Mucosa of rectum (tissue), 2 donors: Measurements from ENCODE around the gene COTL1.
A peak's percentile ranks its signal among the peaks of the same experiment; 100 is the strongest.
"Not testable (repeated sequence)": the region's sequence is repeated elsewhere in the genome, so short reads cannot be mapped to it uniquely, and the experiment has no call there.

ENCODE experiments used
- H3K27ac ChIP-seq, 2 donors: one replicate each; pipeline ENCODE4 v1.7.0; 2013; ENCODE audit warnings: inconsistent platforms in 2 of 2, low read depth in 2 of 2, low read length in 2 of 2
- H3K27me3 ChIP-seq, 2 donors: one replicate each; pipeline ENCODE4 v1.7.0; 2013; ENCODE audit warnings: low read length in 2 of 2; ENCODE audit not compliant: control insufficient read depth in 2 of 2, insufficient read depth in 2 of 2
- H3K36me3 ChIP-seq, 2 donors: one replicate each; pipeline ENCODE4 v1.7.0; 2013; ENCODE audit warnings: low read length in 2 of 2; ENCODE audit not compliant: control insufficient read depth in 2 of 2, insufficient read depth in 2 of 2
- H3K4me1 ChIP-seq, 2 donors: one replicate each; pipeline ENCODE4 v1.7.0; 2013; ENCODE audit warnings: low read length in 2 of 2, mild to moderate bottlenecking in 1 of 2; ENCODE audit not compliant: control insufficient read depth in 2 of 2, insufficient read depth in 2 of 2
- H3K4me3 ChIP-seq, 2 donors: one replicate each; pipeline ENCODE4 v1.7.0; 2013; ENCODE audit warnings: low read length in 2 of 2
- H3K9ac ChIP-seq, 2 donors: one replicate each; pipeline ENCODE4 v1.7.0; 2013; ENCODE audit warnings: low read length in 2 of 2, low read depth in 1 of 2, mild to moderate bottlenecking in 1 of 2
- H3K9me3 ChIP-seq, 2 donors: one replicate each; pipeline ENCODE4 v1.7.0; 2013; ENCODE audit warnings: low read length in 2 of 2; ENCODE audit not compliant: control insufficient read depth in 2 of 2
- donor health status: healthy.
- donor health status: Normal muscosa, but diverticular disease.

The COTL1 gene

GRCh38 chr16:84631153-84631466, 13.2 kb upstream of the COTL1 start:
- H3K4me3 ChIP-seq: no peak overlapping the region
- no peak overlapping the region for H3K9ac ChIP-seq
- H3K27me3 ChIP-seq: no peaks in the 10 kb centered on the region
- no peaks in the 10 kb centered on the region for H3K9me3 ChIP-seq
- no peaks in the 10 kb centered on the region for H3K36me3 ChIP-seq
- no peaks in the 10 kb centered on the region for H3K4me1 ChIP-seq
- no peak overlapping the region for H3K27ac ChIP-seq

- Histone ChIP-seq H3K4me1 (no peaks in the 10 kb centered on the region), H3K9ac (no peak overlapping the region), H3K27me3 (no peaks in the 10 kb centered on the region), H3K27ac (no peak overlapping the region), H3K36me3 (no peaks in the 10 kb centered on the region), H3K4me3 (no peak overlapping the region), H3K9me3 (no peaks in the 10 kb centered on the region)
These were observed 12.7 kb upstream of the COTL1 start for GRCh38 chr16:84630446-84631152.

GRCh38 chr16:84630009-84630408, 12.1 kb upstream of the COTL1 start:
- Histone ChIP-seq H3K27ac (no peak overlapping the region), H3K4me3 (no peak overlapping the region), H3K9ac (no peak overlapping the region), H3K9me3 (no peaks in the 10 kb centered on the region), H3K27me3 (no peaks in the 10 kb centered on the region), H3K36me3 (no peaks in the 10 kb centered on the region), H3K4me1 (no peaks in the 10 kb centered on the region)

- H3K4me3 ChIP-seq: no peak overlapping the region
- no peaks in the 10 kb centered on the region for H3K9me3 ChIP-seq
- no peaks in the 10 kb centered on the region for H3K27me3 ChIP-seq
- H3K36me3 ChIP-seq: no peaks in the 10 kb centered on the region
- no peak overlapping the region for H3K9ac ChIP-seq
- no peaks in the 10 kb centered on the region for H3K4me1 ChIP-seq
- no peak overlapping the region for H3K27ac ChIP-seq
These were observed 11.7 kb upstream of the COTL1 start for GRCh38 chr16:84629580-84629979.

GRCh38 chr16:84628226-84628731, 10.4 kb upstream of the COTL1 start:
- H3K27ac ChIP-seq: no peak overlapping the region
- H3K4me1 ChIP-seq: no peaks in the 10 kb centered on the region
- no peaks in the 10 kb centered on the region for H3K9me3 ChIP-seq
- no peaks in the 10 kb centered on the region for H3K36me3 ChIP-seq
- H3K27me3 ChIP-seq: no peaks in the 10 kb centered on the region
- H3K9ac ChIP-seq: no peak overlapping the region
- H3K4me3 ChIP-seq: no peak overlapping the region

GRCh38 chr16:84625556-84625955, 7.7 kb upstream of the COTL1 start:
- peaks cover 0 to 8% of the 10 kb centered on the region in 2 donors for H3K4me1 ChIP-seq
- H3K9me3 ChIP-seq: no peaks in the 10 kb centered on the region
- H3K36me3 ChIP-seq: no peaks in the 10 kb centered on the region
- no peaks in the 10 kb centered on the region for H3K27me3 ChIP-seq
- H3K27ac ChIP-seq: no peak overlapping the region
- H3K9ac ChIP-seq: no peak overlapping the region
- H3K4me3 ChIP-seq: no peak overlapping the region

- not testable (repeated sequence) for H3K27me3 ChIP-seq, H3K9ac ChIP-seq, H3K9me3 ChIP-seq, H3K4me3 ChIP-seq, H3K27ac ChIP-seq, H3K36me3 ChIP-seq
- H3K4me1 ChIP-seq: peaks cover 10 to 12% of the 10 kb centered on the region in 2 donors
These were observed 3.0 kb upstream of the COTL1 start for GRCh38 chr16:84620913-84621312.

- Histone ChIP-seq H3K4me3 (no peak overlapping the region), H3K9ac (no peak overlapping the region), H3K4me1 (peaks cover 12 to 19% of the 10 kb centered on the region in 2 donors)
These were observed 943 bp upstream of the COTL1 start for GRCh38 chr16:84618581-84619460.

GRCh38 chr16:84617041-84617790, 662 bp downstream of the COTL1 start:
- H3K9me3 ChIP-seq: no peaks in the 10 kb centered on the region
- peak overlapping the region; percentile 26 to 77 for H3K27ac ChIP-seq
- no peaks in the 10 kb centered on the region for H3K27me3 ChIP-seq
- peak overlapping the region; percentile 52 to 76 for H3K9ac ChIP-seq
- H3K4me3 ChIP-seq: peak overlapping the region; percentile 66 to 84
- peaks cover 12 to 19% of the 10 kb centered on the region in 2 donors for H3K4me1 ChIP-seq
- peaks cover 0 to 3% of the 10 kb centered on the region in 2 donors for H3K36me3 ChIP-seq

More at GRCh38 chr16:84618581-84619460, 943 bp upstream of the COTL1 start:
- H3K27ac ChIP-seq: peak overlapping the region; percentile 3 to 23
- H3K27me3 ChIP-seq: no peaks in the 10 kb centered on the region
- peaks cover 0 to 3% of the 10 kb centered on the region in 2 donors for H3K36me3 ChIP-seq
- H3K9me3 ChIP-seq: no peaks in the 10 kb centered on the region
